MM.1S (cell line): Measurements from ENCODE around the gene GLT8D1.

ENCODE experiments used
- CTCF ChIP-seq: fragments of 300-600 bp; sonication (generic); IDR thresholded peaks from 2 replicates; pipeline ENCODE4 v1.5.1; 2016; ENCODE audit warnings: antibody characterized with exemption, low read length, mixed read lengths
- EZH2 ChIP-seq: fragments of 300-600 bp; sonication (generic); optimal IDR thresholded peaks from 2 replicates; pipeline ENCODE3; 2017; ENCODE audit warnings: low read depth, mild to moderate bottlenecking, antibody characterized with exemption, low read length, mixed read lengths
- EZH2phosphoT487 ChIP-seq: fragments of 300-600 bp; sonication (generic); IDR thresholded peaks from 2 replicates; pipeline ENCODE4 v1.6.1; 2018; ENCODE audit warnings: antibody characterized with exemption, low read length

DNA sequence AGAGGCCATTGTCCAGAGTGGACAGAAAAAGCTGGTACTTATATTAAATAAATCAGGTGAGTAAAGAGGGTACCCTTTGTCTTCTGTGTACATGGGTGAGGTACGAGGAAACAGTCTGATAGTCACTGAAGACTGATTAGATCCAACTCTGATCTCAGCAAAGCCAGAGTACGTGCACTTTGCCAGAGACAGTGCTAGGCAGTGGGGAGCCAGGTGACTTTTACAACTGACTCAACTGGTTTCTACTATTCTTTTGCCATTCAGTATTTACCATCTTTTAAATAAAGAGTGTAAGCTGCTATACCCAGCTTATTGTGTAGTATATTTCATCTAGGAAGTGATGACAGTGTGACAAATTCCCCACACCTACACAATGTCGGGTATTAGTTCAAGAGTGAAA is 16.4 kb downstream of the GLT8D1 start:
- TF ChIP-seq EZH2phosphoT487 = no peak
- no peak for TF ChIP-seq EZH2
- no peak for TF ChIP-seq CTCF
